ENCODE measurements around the gene TENM4.
"Not testable (repeated sequence)": the region's sequence is repeated elsewhere in the genome, so short reads cannot be mapped to it uniquely, and the experiment has no call there.

TENM4 gene

GRCh38 chr11:78829146-78829545 lies 611.7 kb downstream of the TENM4 start:
- no peak for TF ChIP-seq CTCF (conservative IDR thresholded peaks at IDR 0.05; ENCODE audit: low read length)
- DNase-seq (ENCODE audit: low read depth) = no peak
- H3K4me3 ChIP-seq (ENCODE audit: low read length) = no peak overlapping the region

- no peak for DNase-seq (ENCODE audit: low read depth)
- no peak overlapping the region for H3K4me3 ChIP-seq (ENCODE audit: low read length)
- no peak for TF ChIP-seq CTCF (conservative IDR thresholded peaks at IDR 0.05; ENCODE audit: low read length)
Observed at GRCh38 chr11:78828676-78829075, 612.2 kb downstream of the TENM4 start.

GRCh38 chr11:78827291-78827690 lies 613.5 kb downstream of the TENM4 start:
- DNase-seq (ENCODE audit: low read depth); H3K4me3 ChIP-seq (ENCODE audit: low read length): not testable (repeated sequence)

- H3K4me3 ChIP-seq (ENCODE audit: low read length) = no peak overlapping the region
- TF ChIP-seq CTCF (conservative IDR thresholded peaks at IDR 0.05; ENCODE audit: low read length) = 0 out of 2 replicates have a peak, but pooled peaks have one; percentile 5
- DNase-seq (ENCODE audit: low read depth) = peak; percentile 61
Observed at GRCh38 chr11:78825591-78826020, 615.2 kb downstream of the TENM4 start.

- no peak for TF ChIP-seq CTCF (conservative IDR thresholded peaks at IDR 0.05; ENCODE audit: low read length)
- no peak for DNase-seq (ENCODE audit: low read depth)
- H3K4me3 ChIP-seq (ENCODE audit: low read length) = no peak overlapping the region
Observed at GRCh38 chr11:78823588-78823987, 617.2 kb downstream of the TENM4 start.

GRCh38 chr11:78822931-78823423 lies 617.9 kb downstream of the TENM4 start:
- TF ChIP-seq CTCF (conservative IDR thresholded peaks at IDR 0.05; ENCODE audit: low read length) = no peak
- DNase-seq (ENCODE audit: low read depth) = no peak
- H3K4me3 ChIP-seq (ENCODE audit: low read length) = no peak overlapping the region

- H3K4me3 ChIP-seq (ENCODE audit: low read length) = no peak overlapping the region
- DNase-seq (ENCODE audit: low read depth) = peak; percentile 77
- no peak for TF ChIP-seq CTCF (conservative IDR thresholded peaks at IDR 0.05; ENCODE audit: low read length)
Observed at GRCh38 chr11:78821371-78822306, 619.2 kb downstream of the TENM4 start.

Data from AG10803 (cell line).